T47D (cell line): ENCODE results near the gene IFNG-AS1.

Experiments
- DNase-seq, 2 experiments: peaks; one replicate each; pipeline versions ENCODE4 v3.0.0 to v3.0.0-alpha.2; 2011 to 2012; ENCODE audit warnings: low read depth in 1 of 2, low spot score in 1 of 2
- JUND ChIP-seq: IDR thresholded peaks from 2 replicates; pipeline ENCODE4 v1.6.1; 2012; ENCODE audit warnings: low read depth
- in situ Hi-C: cut with HindIII; loops from 2 replicates; pipeline ENCODE4 v1.10.0; 2016; ENCODE audit warnings: low sequenced_read_pairs, low pct_unique_long_range_greater_than_20kb

IFNG-AS1 gene

DNA sequence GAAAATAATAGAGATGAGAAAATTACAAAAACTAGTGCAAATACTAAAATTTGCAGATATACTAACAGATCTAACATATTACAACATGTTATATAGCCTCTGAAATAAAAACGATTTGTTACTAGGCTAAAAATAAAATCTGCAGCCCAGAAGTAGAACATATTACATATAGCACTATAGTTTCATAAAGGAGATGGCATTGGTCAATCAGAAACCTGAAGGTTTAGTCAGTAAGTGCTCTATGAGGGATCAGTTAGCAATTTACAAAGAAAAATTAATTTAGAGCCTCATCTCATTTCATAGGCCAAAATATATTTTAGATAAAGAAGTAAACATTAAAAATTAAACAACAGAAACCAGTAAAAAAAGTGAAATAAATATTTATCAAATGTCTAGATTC lies 41.0 kb downstream of the IFNG-AS1 start:
- DNase-seq = no peak
- TF ChIP-seq JUND = no peak
- in situ Hi-C loops = no loop called here

DNA sequence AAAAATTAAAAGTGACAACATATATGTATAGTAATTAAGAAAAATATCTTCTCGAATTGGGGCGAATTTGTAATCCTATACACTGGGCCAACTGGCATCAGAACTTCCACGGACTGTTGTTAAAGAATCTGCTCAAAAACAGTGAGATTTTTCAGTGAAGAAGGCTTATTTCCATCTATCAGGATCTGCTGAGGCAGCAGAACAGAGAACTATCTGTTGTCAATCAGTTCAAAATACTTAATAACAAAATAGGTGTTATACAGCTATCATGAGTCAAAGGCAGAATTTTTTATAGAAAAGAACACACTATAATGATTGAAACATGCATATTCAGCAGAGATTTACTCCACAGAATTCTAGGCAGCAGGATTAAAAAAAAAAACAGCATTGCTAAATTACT lies 41.9 kb downstream of the IFNG-AS1 start:
- DNase-seq = no peak
- in situ Hi-C loops = no loop called here
- TF ChIP-seq JUND = no peak

DNA sequence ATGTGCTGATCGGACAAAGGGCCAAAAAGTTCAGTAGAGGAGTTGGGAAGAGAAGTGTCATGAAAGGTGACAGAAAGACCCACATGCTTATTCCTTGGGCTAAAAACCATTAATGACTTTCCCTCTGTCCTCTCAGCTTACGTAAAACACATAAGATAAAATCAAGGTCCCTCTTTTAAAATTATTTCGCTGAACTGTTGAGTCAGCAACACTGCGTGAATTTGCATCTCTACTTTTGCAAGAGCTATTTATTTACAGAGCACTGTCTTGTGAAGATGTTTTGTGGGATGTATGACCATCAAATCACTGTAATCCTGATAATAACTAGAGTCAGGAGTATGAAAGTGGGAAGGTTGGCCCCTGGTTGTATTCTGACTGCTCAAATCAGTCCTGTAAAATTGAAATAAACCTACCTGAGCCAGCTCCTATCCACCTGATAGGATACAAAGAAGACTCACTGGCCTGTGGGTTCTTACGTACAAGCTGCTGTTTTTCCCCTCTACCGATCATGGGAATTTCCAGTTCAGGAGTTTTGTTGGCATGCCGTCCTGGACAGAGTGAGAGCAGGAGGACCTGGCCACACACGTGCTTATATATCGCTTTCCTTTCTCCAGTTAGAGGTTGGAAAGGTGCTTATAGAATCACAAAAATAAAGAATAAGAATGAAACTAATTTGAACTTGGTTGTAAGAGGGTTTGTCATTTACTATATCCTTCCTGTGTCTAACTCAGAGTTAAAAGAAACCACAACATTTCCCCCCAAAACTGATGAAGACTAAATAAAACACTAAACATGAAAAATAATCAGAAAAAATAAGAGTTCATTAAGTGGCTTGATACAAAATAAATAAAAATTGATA lies 42.9 kb downstream of the IFNG-AS1 start:
- TF ChIP-seq JUND = no peak
- in situ Hi-C loops = no loop called here
- DNase-seq = no peak

DNA sequence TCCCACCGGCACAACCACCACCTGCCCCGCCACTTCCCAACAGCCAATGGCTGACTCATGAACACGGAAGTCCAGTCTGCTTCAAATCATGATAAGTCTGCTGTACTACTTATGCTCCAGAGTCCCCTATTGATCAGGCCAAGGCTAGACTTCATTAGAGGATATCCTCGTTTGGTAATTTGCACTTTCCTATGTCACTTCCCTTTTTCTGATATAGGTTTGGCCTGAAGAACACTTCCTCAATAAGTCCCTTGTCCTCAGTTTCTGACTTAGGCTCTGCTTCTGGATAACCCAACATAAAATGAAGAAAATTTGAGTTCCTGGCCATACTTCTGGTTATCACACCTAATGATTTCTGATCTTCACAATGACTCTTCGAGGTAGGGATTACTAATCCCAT lies 45.3 kb downstream of the IFNG-AS1 start:
- no peak for DNase-seq
- in situ Hi-C loops = no loop called here
- TF ChIP-seq JUND = no peak

DNA sequence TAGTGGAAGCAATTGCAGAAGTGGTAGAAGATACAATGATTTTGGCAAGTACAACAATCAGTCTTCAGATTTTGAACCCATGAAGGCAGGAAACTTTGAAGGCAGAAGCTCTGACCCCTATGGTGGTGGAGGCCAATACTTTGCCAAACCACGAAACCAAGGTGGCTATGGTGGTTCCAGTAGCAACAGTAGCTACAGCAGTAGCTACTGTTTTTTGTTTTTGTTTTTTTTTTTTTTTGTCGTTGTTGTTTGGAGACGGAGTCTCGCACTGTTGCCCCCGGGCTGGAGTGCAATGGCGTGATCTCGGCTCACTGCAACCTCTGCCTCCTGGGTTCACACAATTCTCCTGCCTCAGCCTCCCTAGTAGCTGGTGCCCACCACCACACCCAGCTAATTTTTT lies 47.4 kb downstream of the IFNG-AS1 start:
- no peak for TF ChIP-seq JUND
- in situ Hi-C loops = no loop called here
- DNase-seq = no peak

DNA sequence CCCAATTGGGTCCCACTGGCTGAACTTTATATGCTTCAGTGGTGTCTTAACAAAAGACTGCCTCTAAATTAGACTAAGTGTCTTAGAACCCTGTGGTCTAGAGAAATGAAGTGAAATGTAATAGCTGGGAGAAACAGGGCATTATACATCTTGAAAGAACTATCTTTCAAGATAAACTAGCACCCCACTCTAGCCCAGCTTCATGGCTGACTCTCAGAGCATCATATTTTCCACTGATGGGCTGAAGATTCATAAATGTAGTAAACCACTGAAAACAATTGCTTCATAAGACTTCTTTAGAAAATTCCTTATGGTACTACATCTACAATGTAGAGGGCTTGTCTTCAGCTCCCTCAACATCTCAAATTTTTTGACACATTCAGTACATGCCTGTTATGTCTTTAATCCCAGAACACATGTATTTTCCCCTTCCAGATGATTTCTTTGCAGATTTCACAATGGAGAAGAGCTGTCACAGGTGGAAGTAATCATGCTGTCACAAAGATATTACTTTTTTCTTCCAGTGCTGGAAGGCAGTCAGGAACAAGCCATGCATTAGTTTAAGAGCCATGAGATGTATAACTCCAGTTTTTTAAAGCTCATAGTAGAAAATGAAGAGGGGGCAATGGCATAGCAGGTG lies 48.5 kb downstream of the IFNG-AS1 start:
- no peak for DNase-seq
- TF ChIP-seq JUND = no peak
- in situ Hi-C loops = no loop called here

DNA sequence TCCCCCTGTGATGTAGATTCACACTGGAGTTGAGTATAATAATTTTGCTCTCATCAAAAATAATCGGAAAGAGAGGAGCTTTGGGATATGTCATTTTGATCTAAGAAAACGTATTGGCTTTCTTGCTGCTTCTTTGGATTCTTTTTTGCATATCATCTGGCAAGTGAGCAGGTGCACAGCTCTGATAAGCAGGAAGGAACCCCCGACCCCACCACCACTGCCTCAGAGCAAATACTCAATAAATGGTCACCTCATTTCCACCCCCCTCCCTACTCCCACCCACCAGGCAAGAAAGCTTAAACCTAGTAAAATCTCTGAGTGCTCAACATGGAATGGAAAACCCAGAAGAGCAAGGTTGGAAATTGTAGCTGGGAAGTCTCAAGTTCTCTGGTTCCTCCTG lies 49.4 kb downstream of the IFNG-AS1 start:
- in situ Hi-C loops = no loop called here
- no peak for TF ChIP-seq JUND
- DNase-seq = no peak

DNA sequence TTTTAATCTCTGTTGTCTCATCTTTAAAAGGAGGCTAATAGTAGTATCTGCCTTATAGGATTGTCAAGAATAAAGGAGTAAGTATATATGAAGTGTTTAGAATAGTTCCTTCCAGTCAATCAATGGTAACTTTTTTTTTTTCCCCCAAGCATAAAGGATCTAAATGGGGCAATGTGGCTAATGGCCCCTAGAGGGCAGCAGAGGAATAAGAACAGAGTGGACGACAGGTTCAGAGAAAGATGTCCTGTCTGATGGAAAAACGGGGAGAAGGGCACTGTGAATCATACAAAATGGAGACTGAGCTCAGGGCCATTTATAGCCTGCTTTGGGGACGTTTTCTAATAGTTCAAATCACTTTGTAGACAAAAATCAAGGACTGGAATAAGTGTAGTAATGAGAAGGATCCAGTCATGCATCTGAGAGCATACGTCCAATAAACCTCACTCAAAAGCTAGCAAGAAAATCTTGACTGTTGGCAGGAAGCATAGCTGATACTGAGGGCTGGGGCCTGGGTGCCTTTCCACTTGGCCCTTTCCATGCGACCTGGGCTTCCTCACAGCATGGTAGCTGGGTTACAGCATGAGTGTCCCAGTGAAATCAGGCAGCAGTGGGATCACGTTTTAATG lies 51.3 kb downstream of the IFNG-AS1 start:
- in situ Hi-C loops = no loop called here
- peak; percentile 55 to 82 for DNase-seq
- TF ChIP-seq JUND = no peak

DNA sequence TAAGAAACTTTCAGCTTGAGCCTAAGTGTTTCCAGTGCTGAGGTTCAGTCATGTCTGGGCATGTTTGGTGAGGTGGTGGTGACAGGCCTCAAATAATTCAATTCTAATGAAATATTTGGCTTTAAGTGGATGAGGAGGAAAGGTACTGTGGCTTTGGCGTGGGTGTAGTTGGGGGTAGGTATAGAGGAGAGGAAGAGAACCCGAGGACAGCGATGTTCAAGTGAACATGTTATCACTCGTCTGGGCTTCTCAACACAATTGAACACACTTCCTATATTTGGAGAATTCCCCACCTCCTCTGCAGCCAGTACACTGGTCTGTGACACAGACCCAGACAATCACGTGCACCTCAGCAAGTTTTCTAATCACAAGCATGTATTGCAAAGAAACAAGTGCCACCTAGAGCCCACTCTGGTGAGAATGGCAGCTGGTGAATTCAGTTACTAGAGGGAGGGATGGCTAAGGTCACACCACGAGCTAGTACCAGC lies 53.0 kb downstream of the IFNG-AS1 start:
- no peak for TF ChIP-seq JUND
- in situ Hi-C loops = no loop called here
- DNase-seq = no peak

DNA sequence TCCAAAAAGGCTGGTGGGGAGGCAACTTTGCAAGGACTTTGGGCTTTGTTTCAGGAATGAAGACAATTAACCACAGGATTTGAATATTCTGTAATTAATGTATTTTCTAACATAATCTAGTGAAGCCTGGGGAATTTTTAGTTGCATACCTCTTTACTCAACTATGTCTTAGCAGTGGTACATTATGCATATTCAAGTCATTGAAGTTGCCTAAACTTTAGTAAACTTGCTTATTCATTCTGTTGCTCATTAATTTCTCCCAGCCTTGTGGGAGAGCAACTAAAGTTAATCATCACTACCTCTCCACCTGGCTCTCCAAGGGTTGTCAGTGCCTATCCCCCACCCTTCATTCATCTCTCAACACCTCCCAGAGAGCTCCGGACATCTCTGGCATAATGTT lies 54.2 kb downstream of the IFNG-AS1 start:
- no peak for DNase-seq
- in situ Hi-C loops = no loop called here
- TF ChIP-seq JUND = no peak

DNA sequence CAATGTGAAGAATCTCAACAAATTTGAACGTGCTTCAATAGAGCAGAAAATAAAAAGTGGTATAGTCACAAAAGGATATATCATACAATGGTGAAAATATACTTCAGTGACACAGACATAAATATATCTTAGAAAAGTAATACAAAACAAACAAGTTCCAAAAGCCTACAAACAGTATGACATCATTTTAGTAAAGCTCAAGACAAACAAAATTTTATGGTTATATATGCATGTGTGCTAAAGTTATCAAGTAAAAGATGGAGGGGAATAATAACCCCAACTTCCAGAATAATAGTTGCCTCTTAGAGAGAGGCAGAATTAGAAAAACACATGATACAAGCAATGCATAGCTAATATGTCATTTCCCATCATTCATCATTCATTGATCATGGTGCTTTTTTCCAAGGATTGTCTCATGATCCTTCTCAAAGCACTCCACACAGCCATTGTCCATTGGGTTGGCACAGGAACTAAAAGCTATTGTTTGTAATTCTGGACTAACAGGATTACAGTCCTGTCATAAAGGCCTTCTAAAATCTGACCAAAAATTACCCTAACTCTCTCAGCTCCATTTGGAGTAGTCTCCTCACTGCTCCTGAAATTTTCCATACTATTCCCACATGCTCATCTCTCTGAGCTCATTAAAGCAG lies 59.5 kb downstream of the IFNG-AS1 start:
- DNase-seq = no peak
- in situ Hi-C loops = no loop called here
- no peak for TF ChIP-seq JUND

DNA sequence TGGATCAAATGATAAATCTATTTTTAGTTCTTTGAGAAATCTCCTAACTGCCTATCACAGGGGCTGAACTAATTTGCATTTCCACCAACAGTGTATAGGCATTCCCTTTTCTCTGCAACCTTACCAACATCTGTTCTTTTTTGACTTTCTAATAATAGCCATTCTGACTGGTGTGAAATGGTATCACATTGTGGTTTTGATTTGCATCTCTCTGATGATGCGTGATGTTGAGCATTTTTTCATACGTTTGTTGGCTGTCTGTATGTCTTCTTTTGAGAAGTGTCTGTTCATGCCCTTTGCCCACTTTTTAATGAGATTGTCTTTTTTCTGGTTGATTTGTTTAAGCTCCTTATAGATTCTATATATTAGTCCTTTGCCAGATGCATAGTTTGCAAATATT lies 67.1 kb downstream of the IFNG-AS1 start:
- no peak for TF ChIP-seq JUND

More for the DNA sequence above, 67.1 kb downstream of the IFNG-AS1 start:
- in situ Hi-C loops = no loop called here
- no peak for DNase-seq
